Ramos (cell line): ENCODE data around the gene SH3BP2.

Experiments used
- in situ Hi-C: fragments of 300-500 bp; cut with MboI; formaldehyde crosslinking; loops from one replicate; pipeline ENCODE4 v1.14.3; 2022; ENCODE audit warnings: low sequenced_read_pairs; ENCODE audit not compliant: unreplicated experiment

SH3BP2 gene

DNA sequence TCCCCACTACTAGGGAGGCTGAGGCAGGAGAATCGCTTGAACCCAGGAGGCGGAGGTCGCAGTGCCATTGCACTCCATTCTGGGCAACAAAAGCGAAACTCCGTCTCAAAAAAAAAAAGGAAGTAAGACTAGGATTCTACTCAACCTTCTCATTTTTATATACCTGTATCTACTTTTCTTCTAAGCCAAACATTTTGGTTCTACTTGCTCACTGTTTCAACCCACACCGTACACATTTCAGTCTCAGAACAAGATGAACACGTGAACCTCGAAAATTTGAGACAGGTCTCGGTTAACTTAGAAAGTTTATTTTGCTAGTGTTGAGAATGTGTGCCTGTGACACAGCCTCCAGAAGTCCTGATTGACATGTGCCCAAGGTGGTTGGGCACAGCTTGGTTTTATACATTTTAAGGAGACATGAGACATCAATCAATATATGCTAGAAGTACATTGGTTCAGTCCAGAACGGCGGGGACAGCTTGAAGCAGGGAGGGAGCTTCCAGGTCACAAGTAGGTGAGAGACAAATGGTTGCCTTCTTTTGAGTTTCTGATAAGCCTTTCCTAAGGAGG lies 54.5 kb downstream of the SH3BP2 start:
- in situ Hi-C loops: no loop called here

DNA sequence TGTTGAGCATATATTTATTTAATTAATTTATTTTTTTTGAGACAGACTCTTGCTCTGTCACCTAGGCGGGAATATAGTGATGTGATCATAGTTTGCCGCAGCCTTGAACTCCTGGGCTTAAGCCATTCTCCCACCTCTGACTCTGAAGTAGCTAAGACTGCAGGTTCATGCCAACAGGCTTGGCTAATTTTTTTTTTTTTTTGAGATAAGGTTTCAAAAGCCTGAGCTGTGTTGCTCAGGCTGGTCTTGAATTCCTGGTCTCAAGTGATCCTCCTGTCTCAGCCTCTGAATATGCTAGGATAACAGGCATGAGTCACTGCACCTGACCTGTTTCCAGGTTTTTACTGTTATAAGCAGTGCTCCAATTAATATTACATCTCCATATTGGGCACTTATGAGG lies 55.6 kb downstream of the SH3BP2 start:
- in situ Hi-C loops: no loop called here

DNA sequence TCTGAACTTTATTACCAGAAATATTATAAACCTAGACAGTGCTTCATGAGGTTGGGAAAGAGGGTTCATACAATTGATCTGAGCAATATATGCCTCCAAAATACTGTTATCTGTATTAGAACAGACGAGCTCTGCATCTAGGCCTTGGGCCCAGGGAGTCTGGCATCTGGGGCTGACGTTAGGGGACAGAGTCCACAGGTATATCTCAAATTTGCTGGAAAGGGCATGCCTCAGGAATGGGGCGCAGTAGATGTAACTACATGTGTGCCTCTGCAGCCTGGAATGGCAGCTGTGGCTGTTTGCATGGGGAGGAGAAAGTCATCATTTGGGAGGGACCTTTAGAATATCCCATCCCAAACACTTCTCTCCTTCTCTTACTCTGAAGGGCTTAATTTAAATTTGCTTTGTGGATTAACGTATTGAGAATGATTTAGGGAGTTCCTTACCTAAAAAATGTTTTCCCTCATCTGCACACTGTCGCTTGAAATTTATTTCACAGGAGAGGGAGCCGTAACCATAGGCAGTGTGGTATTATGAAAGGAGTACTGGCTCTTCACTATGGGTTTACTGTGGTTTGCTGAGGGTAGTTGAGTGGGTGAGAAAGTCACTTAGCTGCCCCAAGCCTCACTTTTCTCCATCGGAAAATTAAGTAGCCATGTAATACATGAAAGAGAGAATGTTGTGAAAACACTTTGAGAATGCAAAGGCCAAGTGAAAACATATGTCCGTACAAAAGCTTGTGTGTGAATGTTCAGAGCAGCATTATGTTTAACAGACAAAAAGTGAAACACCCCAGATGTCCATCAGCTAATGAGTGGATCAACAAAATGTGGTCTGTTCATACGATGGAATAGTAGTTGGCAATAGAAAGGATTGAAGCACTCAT lies 56.6 kb downstream of the SH3BP2 start:
- in situ Hi-C loops: no loop called here

DNA sequence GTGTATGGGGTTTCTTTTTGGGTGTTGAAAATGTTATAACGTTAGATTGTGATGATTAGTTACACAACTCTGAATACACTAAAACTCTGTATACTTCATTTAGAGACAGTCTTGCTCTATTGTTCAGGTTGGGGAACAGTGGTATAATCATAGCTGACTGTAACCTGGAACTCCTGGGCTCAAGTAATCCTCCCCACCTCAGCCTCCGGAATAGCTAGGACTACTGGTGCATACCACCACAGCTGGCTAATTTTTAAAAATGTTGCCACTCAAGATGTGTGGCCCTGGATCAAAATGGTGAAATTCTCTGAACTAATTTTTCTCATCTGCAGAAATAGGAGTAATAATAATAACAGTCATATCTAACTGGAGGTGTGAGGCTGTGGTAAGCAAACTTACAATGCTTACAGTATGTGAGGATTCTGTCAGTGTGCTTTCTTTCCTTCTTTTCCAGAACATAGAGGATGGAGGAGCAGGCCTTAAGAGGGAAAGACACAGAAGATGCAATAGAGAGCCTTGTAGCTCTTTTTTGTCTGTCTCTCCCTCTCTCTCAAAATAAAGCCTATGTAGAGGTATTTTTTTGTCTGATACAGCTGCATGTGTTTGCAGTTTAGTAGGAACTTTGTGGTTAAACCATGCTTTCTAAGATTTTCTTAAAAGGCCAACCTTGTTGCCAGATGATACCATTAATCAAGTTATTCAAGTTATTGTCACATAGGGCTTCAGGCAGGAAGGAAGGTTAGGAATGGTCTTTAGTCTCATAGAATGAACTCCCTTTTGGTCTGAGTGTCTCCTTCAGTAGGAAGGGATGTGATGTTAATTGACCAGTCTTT lies 58.3 kb downstream of the SH3BP2 start:
- in situ Hi-C loops: no loop called here

DNA sequence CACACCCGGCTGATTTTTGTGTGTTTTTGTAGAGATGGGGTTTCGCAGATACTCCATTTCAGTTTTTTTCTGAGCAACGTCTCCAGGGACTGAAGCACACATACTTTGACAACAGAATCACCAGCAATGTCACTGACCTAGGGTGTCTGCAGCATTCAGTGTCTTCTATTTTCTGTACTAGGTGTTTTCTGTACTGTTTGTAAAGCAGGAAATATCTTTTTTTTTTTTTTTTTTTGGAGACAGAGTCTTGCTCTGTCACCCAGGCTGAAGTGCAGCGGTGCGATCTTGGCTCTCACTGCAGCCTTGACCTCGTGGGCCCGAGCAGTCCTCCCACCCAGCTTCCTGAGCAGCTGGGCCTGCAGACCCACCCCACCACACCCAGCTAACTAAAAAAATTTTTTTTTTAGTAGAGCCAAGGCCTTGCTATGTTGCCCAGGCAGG lies 59.6 kb downstream of the SH3BP2 start:
- in situ Hi-C loops: no loop called here

DNA sequence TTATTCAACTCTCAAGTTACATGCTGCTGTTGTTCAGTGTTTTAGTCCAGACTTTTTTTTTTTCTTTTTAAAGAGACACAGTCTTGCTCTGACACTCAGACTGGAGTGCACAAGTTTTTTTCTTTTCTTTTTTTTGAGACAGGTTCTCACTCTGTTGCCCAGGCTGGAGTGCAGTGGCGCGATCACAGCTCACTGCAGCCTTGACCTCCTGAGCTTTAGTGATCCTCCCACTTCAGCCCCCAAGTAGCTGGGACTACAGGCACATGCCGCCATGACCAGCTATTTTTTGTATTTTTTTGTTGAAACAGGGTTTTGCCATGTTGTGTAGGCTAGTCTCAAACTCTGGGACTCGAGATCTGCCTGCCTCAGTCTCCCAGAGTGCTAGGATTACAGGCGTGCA lies 62.7 kb downstream of the SH3BP2 start:
- in situ Hi-C loops: no loop called here

DNA sequence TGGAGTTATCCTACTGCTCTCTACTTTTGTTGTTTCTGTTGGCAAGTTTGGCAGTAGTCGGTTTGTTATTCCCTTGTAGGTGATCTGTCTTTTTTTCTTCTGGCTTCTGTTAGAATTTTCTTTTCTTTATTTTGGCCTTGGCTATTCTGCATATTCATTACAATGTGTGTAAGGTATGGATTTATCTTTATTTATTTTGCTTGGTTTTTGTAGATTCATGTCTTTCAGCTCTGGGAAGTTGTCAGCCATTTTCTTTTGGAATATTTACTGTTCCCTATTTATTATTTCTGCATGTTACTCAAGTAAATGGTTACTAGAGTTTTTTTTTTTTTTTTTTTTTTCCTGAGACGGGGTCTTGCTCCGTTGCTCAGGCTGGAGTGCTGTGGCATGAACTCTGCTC lies 63.4 kb downstream of the SH3BP2 start:
- in situ Hi-C loops: no loop called here

DNA sequence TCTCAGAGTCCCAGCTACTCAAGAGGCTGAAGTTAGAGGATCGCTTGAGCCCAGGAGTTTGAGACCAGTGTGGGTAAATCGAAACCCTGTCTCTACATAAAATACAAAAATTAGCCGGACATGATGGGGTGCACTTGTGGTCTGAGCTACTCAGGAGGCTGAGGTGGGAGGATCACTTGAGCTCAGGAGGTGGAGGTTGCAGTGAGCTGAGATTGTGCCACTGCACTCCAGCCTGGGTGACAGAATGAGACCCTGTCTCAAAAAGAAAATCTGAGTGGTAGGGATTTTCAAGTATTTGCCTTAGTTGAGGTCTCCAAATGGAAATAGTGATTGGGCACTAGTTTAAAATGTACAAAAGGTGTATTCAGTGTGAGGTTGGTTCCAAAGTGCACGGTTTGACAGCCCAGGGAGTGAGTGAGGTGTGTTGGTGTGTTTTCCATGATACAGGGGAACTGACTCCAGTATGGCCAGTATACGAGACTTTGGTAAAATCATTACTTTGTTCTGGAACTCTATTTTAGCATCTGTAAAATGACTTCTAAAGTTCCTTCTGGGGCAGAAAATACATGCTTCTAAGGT lies 64.6 kb downstream of the SH3BP2 start:
- in situ Hi-C loops: no loop called here

DNA sequence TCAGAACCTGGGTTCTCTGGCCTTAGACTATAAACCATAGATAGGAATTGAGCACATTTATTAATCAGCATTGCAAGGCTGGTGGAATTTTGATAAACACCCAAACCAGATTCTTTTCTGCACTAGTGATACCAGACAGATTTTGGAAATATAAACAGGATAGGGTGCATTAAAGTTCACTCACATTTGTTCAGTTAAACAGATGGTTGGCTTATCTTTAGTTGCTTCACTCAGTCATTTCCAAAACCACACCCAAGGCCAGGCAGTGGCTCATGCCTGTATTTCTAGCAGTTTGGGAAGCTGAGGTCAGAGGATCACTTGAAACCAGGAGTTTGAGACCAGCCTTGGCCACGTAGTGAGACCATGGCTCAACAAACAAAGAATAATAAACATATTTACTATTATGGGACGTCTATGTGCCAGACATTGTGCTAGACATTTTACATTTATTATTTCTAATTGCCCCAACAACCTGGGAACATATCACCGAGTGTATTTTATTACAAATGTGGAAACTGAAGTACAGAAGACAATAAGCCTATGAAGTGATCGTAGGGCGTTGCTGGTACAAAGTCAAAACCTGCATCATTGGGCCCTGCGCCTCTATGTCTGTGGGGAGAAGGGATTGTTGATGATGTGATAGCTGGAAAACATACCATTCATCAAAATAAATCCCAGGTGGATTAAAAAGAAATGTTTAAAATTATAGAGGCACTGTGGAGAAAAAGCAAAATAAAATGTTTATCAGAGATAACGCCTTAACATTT lies 65.7 kb downstream of the SH3BP2 start:
- in situ Hi-C loops: no loop called here

DNA sequence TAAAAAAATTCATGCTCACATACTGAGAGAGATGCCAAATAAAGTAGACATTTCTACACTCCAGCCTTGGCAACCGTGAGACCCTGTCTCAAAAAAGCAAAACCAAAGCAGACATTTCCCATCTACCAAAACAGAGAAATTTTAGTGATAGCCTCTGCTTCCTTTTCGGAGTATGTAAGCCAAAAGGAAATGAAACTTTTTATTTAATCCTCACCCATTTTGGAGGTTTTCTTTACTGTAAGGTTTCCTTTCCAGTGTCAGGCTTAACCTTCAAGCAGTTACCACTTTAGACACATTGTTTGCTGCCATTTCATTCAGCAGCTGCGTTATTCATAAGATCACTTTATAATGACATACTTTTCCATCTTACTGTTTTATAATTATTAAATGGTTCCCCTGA lies 66.6 kb downstream of the SH3BP2 start:
- in situ Hi-C loops: no loop called here

DNA sequence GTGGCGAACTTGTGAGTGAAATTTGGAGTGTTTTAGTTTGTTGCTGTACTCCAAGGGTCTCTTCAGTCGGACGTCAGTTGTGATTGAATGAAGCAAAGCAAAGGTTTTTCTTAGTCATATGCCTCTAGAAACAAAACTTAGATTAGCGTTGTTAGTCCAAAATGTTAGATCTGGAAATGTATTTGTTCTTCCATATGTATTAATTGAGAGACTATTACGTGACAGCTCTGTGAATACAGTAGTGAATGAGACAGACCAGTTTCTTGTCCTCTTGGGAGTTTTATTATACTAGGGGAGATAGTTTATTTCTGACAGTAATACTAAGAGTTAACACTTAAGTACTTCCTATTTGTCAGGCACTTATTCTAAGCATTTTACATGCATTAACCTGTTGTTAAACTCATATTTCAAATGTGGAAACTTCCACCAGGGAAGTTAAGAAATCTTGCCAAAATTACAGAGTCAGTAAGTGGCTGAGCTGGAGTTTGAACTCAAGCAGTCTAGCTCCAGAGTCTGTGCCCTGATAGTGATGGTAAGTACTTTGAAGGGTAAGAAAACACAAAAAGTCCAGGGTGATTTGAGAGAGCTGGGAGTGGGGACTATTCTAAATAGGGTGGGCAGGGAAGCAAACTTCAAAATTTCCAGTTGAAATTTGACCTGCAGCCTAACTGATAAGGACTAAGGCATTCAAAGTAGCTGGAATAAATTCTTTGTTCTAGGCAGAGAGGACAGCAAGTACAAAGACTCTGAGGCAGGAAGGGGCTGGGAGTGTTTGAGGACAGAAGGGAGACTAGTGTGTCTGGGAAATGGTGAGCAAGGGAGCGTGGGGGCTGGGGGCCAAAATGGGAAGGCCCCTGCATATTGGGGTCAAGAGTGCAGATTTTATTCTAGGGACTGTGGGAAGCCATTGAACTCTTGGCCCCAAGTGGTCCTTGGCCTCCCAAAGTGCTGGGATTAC lies 67.8 kb downstream of the SH3BP2 start:
- in situ Hi-C loops: no loop called here

DNA sequence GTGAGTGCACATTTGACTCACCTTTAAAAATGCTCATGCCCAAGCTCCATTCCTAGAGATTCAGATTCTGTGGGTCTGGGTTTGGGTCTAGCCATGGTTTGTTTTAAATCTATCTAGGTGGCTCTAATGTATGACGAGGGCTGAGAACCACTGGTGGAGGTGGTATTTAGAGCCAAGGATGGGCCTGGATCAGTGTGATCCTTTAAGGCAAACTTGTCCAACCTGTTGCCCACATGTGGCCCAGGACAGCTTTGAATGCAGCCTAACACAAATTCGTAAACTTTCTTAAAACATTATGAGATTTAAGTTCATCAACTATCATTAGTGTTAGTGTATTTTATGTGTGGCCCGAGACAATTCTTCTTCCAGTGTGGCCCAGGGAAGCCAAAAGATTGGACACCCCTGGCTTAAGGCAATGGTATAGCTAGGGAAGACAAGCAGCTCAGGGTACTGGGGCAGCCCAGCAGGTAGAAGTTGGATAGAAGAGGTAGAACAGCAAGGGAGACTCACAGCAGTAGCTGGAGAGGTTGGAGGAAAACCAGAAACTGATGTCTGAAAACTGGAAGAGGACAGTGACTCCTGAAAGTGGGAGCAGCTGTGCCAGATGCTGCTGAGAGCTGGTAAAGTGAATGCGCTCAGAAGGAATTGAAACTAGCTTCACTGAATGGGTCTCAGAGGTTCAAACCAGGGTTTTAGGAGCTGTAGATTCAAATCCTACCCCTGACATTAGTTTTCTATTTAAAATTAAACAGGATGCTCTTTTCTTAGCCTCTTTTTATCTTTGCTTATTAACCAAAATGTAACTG lies 68.9 kb downstream of the SH3BP2 start:
- in situ Hi-C loops: no loop called here

DNA sequence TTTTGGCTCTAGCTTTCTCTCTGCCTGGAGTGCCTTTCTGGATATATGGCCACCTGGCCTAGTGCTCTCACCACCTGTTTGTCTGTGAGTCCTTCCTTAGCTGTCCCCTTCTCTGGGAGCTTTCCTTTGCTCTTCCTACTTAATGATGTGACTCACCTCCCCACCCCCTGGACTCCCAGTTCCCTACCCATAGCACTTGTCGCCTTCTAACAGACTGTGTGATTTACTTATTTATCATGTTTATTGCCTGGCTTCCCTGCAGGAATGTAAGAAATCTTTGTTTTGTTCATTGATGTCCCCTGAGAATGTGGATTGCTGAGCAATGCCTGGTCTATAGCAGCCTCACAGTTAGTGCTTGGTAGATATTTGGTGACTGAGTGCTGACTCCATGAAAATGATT lies 69.6 kb downstream of the SH3BP2 start:
- in situ Hi-C loops: no loop called here

DNA sequence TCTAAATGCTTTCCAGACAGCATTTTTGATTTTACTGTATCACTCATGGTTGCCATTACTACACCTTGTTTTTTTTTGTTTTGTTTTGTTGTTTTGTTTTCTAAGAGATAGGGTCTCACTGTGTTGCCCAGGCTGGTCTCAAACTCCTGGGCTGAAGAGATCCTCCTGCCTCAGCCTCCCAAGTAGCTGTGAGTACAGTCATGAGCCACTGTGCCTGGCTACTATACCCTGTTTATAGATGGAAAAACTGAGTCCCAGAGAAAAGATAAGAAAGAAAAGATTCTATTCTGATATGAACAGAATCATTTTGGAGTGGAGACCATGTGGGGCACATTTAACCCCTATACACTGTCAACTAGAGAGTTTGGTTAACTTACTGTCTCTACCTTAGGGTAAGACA lies 70.8 kb downstream of the SH3BP2 start:
- in situ Hi-C loops: no loop called here

DNA sequence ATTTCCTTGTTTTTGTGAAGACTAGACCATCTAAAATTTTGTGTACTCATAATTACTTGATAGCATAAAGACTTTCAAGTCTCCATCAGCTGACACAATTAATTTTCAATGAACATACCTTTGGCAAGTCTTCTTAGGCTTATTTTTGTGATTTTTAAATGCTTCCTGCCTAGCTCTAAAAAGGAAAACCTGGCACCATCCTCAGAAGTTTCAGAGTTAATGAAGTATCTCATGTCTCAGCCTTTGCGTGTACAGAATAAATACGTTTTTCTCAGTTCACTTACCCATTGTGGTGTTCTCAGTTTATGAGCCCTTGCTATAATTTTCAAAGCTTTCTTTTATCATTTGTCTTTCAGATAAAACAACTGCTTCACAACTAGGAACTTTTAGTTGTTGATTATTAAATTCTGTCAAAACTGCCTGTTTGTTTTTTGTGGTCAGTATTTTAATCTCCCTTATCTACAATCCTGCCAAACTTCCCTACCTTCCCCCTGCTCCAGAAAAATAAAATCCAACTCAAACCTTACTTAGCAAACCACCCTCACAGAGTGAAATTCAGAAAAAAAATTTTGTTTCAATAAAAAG lies 72.4 kb downstream of the SH3BP2 start:
- in situ Hi-C loops: no loop called here

DNA sequence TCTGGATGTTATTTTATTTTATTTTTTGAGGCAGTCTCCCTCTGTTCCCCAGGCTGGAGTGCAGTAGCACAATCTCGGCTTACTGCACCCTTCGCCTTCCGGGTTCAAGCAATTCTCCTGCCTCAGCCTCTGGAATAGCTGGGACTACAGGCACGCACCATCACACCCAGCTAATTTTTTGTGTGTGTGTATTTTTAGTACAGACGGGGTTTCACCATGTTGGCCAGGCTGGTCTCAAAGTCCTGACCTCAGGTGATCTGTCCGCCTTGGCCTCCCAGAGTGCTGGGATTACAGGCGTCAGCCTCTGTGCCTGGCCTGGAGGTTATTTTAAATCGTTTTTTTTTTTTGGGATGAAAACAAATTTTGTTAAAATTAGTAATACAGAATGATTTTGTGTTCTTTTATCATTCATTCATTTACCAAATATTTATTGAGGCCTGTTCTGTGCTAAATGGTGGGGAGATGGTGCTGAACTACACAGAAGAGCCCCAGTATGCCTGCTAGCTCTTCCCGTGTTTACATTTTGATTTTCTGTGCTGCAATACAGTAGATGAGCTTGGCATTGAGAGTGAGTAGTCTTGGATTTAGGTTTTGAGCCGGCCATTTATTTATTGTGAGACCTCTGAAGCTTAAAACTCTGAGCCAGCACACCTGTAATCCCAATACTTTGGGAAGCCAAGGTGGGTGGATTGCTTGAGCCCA lies 73.4 kb downstream of the SH3BP2 start:
- in situ Hi-C loops: no loop called here

DNA sequence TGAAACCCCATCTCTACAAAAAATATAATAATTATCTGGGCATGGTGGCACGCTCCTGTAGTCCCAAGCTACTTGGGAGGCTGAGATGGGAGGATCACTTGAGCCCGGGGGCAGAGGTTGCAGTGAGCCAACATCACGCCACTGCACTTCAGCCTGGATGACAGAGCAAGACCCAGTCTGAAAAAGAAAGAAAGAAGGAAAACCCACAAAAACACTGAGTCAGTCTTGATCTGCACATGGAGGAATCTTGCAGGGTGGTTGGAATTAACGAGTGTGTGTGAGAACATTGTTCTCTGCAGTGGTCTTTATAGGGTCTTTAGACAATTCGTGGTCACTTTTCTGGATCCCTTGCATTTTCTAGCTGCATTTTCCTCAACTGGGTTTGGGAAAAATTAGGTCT lies 74.0 kb downstream of the SH3BP2 start:
- in situ Hi-C loops: no loop called here
